Left hindlimb (tissue), 1 donor: ENCODE results near the gene HOXB4.

ENCODE experiments used
- DNase-seq: peaks from one replicate; pipeline ENCODE4 v3.0.0-alpha.2; 2018

Gene HOXB4

DNA sequence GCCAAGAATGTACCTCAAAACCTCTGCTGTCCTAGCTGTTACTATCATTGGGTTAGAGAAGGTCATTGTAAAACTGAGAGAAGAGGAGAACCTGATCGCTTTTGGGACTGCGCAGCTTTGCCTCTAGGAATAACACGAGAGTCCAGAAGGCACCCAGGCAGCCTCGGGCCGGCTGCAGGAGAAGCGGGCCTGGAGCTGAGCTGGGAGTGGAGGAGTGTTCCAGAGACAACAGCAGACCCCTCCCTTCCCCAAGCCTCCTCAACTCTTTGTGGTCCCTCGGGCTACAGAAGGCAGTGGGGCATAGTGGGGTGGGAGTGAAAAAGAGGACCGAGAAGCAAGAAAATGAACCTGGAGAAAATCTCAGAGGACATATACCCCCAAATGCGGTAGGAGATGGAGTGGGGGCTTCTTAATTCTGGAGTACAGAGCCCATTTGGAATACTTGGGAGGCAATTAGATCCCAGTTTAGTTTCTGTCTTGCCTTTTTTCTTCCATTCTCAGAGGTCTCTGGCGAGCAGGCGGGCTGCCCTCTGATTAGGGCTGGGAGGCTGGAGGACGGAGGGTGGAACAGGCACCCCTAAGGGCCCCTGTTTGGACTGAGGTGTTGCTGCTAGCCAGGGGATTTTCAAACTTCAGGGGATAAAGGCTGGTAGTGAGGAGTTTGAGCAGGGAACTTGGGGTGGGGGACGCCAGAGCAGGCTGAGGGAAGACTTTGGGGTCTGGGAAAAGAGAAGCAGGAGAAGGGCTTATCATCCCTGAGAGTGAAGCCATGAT lies 19.9 kb downstream of the HOXB4 start:
- DNase-seq, result no peak

DNA sequence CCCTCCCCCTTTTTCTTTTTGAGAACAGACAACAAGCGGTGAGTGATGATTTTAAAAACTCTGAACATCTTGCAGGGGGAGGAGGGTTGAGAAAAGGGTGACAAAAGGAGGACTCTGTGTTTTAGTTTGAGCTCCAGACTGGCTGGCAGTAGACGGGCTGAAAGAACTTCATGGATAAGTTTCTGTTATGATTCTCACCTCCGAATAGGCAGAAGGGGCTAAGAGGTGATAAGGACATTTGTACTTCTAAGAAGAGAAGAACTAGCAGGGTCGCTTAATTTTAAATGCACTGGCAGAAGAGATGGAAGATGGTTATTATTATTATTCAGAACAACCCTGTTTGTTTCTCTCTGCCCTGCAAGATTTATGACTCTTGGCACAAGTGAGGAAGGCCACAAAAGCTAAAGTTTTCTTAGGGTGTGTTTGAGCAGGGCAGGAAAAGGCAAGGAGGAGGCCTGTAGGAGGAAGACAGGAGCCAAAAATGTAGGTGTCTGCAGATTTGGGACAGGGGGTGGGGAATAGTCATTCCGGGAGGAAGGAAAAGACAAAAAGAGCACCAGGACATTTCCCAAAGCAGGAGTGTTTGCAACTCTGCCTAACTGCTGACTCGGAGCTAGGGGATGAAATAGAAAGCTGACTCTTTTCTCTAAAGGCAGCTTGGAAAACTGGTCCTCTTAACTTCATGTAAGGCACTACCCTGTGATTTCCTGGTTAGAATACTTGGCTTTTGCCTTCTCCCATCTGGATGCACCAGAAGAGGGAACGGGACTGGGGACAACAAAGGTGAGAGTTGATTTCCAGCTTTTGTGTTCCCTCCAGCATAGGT lies 21.4 kb downstream of the HOXB4 start:
- no peak for DNase-seq

DNA sequence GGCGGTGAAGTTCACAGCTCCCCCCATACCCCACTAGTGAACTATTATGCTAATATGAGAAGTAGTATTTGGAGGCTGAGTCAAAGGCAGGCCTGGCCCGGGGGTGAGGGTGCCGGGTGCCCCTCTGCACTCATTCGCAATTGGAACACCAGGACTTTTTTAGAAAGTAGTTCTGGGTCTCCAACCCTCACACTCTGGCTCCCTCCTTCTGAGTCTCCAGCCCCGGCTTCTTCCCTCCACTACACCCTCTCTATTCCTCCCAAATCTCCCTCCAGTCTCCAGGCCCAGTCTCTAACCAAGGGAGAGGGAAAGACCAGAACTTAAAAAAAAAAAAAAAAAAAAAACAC lies 21.9 kb downstream of the HOXB4 start:
- DNase-seq, result no peak

DNA sequence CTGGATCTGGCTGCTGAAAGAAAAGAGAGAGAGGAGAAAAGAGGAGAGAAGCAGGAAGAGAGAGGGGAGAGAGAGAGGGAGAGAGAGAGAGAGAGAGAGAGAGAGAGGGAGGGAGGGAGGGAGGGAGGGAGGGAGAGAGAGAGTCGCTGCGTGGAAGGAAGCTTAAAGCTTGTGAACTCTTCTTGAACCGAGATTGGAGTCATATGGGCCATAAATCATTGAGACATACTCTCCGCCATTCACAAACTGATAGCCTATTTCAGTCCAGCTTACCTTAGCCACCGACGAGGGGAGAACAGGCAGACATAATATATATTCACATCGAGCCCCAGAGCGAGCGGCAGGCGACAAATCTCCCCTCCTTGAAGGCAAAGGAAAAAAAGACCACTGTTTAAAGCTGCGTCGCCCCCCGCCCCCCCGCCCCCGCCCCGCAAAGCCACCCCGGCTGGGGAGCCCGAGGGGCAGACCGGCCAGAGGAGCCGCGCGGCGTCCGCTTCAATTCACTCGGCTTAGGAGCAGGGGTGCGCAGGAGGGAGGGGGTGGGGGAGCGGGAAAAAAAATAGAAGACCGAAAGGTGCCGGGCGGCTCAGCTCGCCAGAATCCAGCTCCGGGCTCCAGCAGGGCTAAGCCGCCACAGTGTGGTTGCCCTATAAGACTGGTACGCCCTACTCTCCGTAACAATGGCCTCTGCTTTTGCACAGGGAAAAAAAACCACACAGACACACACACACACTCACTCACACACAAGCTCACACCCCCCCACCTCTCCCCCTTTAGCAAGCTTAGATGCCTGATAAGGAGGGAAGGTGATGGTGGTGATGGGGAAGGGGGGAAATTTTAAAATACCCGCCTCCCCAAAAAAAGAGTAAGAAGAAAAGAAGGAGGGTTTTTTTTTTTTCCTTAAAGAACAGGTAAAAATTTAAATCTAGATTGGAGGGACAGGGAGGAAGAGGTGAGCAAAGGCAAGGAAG lies 22.6 kb downstream of the HOXB4 start:
- no peak for DNase-seq

DNA sequence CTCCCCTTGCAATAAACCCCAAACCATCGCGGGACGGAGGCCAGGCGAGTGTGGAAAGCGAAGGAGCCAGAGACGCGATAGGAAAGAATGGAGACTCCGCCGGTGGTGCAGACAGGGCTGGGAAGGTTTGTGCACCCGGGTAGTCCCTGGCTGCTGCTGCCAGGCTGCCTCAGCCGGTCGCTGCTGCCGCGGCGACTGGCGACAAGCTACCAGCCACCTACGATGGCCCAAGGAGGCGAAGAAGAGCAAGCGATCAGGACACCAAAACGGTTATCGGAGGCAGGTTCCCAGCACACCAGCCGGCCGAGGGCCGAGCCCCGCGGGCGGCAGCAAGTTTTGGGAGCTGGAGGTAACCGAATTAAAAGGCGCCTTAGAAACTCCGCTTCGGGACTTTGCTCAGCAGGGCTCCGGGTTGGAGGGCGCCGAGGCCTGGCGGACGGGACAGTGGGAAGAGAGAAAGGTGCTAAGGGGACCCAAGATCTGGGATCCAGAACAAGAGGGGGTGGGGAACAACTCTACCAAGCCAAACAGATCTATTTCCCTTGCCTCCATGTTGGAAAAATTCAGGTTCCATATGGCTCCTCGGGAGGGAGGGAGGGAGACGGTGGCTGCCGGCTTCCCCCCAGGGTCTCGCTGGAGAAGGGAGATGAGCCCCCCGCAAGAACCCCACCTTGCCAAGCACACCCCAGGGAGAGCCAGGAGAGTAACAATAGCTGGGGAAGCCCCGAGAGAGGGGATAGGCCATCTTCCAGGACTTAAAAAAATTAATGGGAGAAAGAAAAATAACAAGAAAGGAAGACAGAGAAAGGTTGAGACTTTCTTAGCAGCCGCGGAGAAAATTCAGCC lies 23.5 kb downstream of the HOXB4 start:
- no peak for DNase-seq

DNA sequence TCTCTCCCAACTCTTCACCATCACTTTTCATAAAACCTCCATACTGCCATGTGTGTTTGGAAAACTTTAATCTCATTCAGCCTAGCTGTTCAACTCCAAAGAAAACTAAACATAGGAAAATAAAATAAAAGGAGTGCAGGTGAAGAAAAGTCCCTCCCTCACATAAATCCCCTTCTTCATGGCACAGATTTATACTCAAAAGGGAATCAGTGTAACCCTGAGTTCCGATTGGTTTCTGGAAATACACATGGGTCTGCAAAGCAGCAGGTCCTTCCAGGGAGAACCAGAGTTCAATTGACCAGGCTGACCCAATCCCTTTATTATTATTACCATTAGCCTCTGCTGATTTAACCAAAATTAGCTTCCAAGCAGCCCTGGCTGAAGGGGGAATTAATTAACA lies 24.3 kb downstream of the HOXB4 start:
- no peak for DNase-seq

- no peak for DNase-seq
Measured at GRCh38 chr17:48553190-48553547, 25.0 kb downstream of the HOXB4 start.

DNA sequence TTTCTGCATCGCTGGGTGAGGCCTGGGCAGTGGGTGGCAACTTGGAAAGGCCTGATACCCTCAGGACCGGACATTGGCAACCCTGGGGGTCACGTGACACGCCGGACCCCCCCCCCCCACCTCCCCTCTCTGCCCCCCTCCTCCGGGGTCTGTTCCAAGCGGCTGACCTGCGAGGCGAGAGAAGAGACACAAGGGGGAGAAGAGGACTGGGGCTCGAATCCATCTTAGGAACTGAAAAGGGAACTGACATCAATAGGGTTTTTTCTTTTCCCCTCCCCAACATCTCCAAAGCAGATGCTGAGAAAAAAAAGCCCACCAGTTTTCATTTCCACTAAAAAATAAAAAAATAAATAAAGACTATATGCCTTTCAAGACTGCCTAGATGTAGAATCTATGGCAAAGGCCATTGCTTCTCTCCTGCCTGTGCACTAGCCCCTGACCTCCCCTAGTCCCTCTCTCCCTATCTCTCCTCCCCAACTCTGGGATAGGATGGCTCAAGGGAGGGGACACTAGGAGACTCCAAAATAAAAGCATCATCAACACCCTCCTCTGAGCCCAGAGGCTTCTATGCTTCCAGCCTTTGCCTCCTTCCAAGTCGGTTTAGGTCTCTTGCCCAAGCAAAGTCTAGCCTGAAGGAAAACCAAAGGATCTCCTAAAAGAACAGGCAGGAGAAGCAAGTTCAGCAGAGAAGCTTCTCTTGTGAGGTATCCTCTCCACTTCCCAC lies 25.5 kb downstream of the HOXB4 start:
- DNase-seq, result no peak

GRCh38 chr17:48551596-48552465 lies 26.3 kb downstream of the HOXB4 start:
- no peak for DNase-seq

DNA sequence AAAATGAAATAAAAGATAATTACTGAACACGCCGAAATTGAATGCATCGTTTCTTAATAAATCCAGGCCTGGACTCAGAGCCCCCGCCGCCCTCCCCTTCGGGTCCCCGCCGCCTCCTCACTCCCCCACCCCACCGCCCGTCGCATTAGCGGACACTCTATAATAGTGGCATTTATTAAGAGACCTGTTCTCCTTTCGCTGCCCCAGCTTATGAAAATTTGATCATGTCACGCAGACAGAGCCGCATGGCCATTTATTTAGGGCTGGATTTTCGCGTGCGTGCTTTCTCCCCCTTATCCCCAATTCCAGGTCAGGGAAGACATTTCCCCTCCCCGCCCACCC lies 27.0 kb downstream of the HOXB4 start:
- no peak for DNase-seq

- no peak for DNase-seq
Measured at GRCh38 chr17:48550502-48551213, 27.5 kb downstream of the HOXB4 start.

DNA sequence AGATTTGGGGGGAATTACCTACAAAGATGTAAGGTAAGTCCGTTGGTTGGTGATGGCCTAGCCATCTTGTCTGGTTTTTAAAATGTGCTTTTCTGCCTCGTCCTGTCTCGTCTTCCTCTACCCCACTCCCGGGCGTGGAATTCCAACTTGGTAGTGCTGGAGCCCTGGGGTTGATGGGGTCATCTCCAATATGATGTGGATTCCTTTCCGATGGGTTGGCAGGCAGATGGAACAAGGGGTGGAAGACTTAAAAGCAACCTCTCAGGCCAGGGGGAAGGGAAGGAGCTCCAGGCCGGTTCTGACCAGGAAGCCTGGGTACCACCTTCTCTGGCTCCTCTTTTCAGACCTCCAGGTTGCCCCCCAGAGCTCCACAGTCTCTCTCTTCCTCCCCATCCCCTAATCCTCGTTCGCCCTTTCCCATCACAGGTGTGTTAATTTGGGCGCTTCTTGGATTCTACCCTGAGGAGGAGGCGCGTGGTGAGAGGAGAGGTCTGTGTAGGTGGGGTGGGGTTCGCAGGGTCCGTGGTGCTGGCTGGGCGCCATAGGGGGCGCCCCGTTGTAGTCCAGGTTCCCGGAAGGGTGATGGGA lies 28.1 kb downstream of the HOXB4 start:
- DNase-seq, result no peak

DNA sequence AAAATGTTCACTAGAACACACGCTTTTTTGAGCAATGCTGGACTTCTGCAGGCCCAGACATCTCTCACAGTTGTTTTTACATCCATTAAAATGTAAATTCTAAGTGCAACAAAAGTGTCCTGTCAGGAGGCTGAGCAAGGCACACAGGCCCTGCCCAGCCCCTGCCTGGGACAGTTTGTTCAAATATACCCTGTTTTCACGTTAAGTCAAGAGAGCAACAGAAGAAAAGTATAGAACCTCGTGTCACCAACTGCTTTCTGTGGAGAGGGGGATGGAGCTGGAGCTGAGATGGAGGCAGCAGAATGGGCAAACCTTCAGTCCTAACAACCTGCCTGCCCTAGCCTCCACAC lies 28.9 kb downstream of the HOXB4 start:
- DNase-seq, result no peak

DNA sequence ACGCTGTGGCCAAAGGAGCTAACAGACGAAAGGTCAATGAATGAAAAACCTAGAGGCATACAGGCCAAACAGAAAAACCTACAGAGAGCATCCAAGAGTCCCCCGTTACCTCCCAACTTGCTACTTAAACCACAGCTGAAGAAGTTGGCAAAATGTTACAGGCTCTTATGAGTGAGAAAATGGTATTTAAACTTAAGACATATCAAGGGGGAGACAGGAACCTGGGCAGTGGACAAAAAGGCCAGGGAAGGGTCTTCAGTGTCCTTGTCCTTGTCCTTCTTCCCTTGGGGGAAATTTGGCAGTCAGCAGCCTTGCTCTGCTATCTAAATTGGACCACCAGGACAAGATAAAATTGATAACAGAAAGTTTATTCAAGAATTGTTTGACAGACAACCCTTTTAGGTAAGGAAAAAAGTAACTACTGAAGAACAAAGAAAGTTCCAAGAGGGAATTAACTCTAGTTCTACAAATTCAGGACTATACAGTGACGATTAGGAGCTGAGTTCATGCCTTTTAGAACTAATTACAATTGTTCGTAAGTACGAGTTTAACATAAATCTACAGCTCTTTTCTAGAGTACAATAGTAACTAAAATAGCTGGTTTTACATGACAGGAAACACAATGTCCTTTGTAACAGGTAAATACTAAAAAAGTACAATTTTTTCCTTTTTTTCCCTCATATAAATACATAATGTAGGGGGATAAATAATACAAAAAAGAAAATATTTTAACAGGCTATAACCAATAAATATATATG lies 29.4 kb downstream of the HOXB4 start:
- no peak for DNase-seq

- DNase-seq, result no peak
Measured at GRCh38 chr17:48547808-48548522, 30.2 kb downstream of the HOXB4 start.

DNA sequence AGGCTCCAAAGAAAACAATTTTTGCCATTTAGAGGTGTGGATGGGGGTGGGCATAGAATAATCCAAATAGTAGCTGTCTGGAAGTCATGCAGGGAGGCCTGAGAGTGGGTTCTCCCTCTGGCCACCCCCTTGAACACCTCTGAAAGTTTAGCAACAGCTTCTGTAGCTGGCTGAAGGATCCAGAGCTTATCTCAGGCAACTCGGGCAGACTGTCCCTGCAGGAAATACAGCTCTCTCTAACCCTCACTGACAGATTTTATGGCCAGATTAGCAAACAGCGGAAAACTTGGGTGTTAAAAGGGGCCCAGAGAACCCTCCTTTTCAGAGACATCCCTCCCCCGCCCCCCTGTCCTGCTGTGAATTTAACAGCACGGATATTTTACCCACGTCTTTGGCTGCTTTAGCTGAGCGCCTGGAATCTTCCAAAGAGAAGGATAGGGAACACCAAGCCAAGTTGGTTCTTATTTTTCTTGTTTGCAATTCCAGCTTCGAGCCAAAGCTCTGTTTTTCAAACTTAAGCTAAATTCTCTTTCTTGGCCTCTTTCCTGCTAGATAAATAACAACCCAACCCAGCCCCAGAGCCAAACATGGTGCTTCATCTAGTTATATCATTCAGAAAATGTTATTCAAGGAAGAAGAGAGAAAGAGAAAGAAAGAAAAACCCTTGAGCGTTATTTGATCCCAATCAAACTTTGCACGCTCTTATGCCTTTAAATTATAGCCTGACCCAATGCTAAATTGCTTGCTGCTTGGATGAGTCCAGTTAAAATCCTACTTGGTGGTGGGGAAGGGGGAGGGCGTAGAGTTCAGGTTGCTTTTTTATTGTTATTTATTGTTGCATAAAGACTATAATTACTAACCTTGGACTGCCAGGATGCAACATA lies 31.0 kb downstream of the HOXB4 start:
- no peak for DNase-seq
